Panc1 (cell line): Measurements from ENCODE around the gene OTOA. TPM values are rescaled to one million over a fixed set of nuclear protein-coding genes. Genes with fewer than 3 reads are reported as not detected.
"Not testable (repeated sequence)": the region's sequence is repeated elsewhere in the genome, so short reads cannot be mapped to it uniquely, and the experiment has no call there.

Experiments used
- ATAC-seq: fragments of 200-7000 bp; cut with Tn5 transposase; 2 replicates; pipeline ENCODE4 v1.9.1; 2020; ENCODE audit warnings: mild to moderate bottlenecking, moderate library complexity
- BruUV-seq: library from RNA; stranded (reverse); fragments of 400-500 nt; replicated peaks from 2 replicates; lab custom pipeline; 2021; lab: Mats Ljungman, UMichigan
- CTCF ChIA-PET: fragments of 300-600 bp; sonication (Branson Sonifier 250); formaldehyde crosslinking; loops from one replicate; lab custom pipeline; 2022; ENCODE audit warnings: antibody characterized with exemption; lab: Charles Lee
- POLR2A ChIA-PET: fragments of 300-600 bp; sonication (Branson Sonifier 250); formaldehyde crosslinking; loops from one replicate; lab custom pipeline; 2022; ENCODE audit warnings: antibody characterized with exemption; lab: Charles Lee
- DNase-seq: peaks from one replicate; pipeline ENCODE4 v3.0.0-alpha.2; 2010; ENCODE audit warnings: low read depth, low spot score
- H3K27ac ChIP-seq: 2 replicates; pipeline ENCODE4 v1.5.1; 2011; ENCODE audit warnings: mild to moderate bottlenecking, low read length, inconsistent platforms
- H3K27me3 ChIP-seq: fragments of 200-500 bp; sonication (Bioruptor generic); 2 replicates; pipeline ENCODE4 v1.6.0; 2014; ENCODE audit warnings: low read length, inconsistent platforms; ENCODE audit not compliant: control insufficient read depth, insufficient read depth
- H3K36me3 ChIP-seq: fragments of 200-500 bp; sonication (Bioruptor generic); 2 replicates; pipeline ENCODE4 v1.5.1; 2014; ENCODE audit warnings: inconsistent platforms, mild to moderate bottlenecking, low read length, moderate library complexity; ENCODE audit not compliant: control insufficient read depth, insufficient read depth
- H3K4me1 ChIP-seq: 2 replicates; pipeline ENCODE4 v1.5.1; 2011; ENCODE audit warnings: inconsistent platforms, mild to moderate bottlenecking, low read length, moderate library complexity; ENCODE audit not compliant: control insufficient read depth, insufficient read depth
- H3K4me3 ChIP-seq, 2 experiments: 2 replicates each; pipeline ENCODE4 v1.5.1; 2011 to 2012; ENCODE audit warnings: low read depth in 2 of 2, low read length in 2 of 2, mild to moderate bottlenecking in 2 of 2, inconsistent platforms in 1 of 2, moderate library complexity in 1 of 2
- H3K9me3 ChIP-seq: fragments of 200-500 bp; sonication (Bioruptor generic); 2 replicates; pipeline ENCODE4 v1.5.1; 2014; ENCODE audit warnings: low read depth, mild to moderate bottlenecking, inconsistent platforms, low read length, moderate library complexity; ENCODE audit not compliant: control insufficient read depth, insufficient read depth
- in situ Hi-C: cut with HindIII; loops from 2 replicates; pipeline ENCODE4 v1.10.0; 2016; ENCODE audit warnings: low sequenced_read_pairs, low pct_unique_long_range_greater_than_20kb
- intact Hi-C: fragments of 100-400 bp; cut with micrococcal nuclease; formaldehyde crosslinking; loops from one replicate; pipeline ENCODE4 v1.10.0; 2022; ENCODE audit not compliant: unreplicated experiment
- total RNA-seq: library from RNA; stranded (reverse); gene quantifications from one replicate; pipeline ENCODE4 v1.2.1, GENCODE V29; 2021; ENCODE audit not compliant: unreplicated experiment
- TF ChIP-seq, protein P1 (sequence below): fragments of 450-650 bp; IDR thresholded peaks from 2 replicates; pipeline ENCODE4 v1.5.1; 2017; ENCODE audit warnings: mild to moderate bottlenecking

The OTOA gene
- total RNA-seq, 1 experiment from 2014 or later: not detected

DNA sequence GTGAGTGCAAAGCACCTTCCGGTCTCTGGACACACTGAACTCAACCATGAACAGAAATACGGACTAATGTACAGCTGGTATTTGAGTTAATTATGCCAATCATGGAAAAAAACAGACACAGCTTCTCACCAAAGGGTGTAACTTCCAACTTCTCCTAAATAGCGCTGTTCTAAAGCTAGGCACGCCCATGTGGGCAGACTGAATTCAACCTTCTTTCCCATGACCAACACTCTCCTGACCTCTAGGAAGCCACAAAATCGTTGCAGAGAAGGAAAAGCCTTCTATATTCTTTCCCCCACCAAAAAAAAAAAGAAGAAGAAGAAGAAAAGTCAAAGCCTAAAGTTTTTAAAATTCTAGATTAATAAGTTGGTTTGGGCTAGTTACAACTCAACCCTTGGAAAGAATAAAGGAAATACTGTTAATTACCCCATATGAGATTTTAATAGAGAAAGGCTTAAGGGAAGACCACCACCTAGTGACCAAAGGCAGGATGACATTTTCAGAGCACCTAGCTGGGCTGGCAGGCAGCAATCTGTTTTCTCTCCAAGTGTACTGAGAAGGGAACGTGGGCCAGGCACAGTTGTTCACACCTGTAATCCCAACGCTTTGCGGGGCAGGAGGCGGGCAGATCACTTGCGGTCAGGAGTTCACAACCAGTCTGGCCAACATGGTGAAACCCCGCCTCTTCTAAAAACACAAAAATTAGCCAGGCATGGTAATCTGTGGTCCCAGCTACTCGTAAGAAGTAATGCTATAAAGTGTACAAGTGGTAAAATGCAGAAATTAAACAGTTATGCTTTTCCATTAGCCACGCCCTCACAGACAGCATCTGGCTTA is 138.0 kb downstream of the OTOA start:
- DNase-seq, H3K4me3 ChIP-seq, H3K36me3 ChIP-seq, H3K27me3 ChIP-seq, CTCF ChIA-PET, H3K9me3 ChIP-seq, POLR2A ChIA-PET, H3K4me1 ChIP-seq, H3K27ac ChIP-seq, in situ Hi-C loops, BruUV-seq, intact Hi-C loops: not testable (repeated sequence)
- ATAC-seq: peak; percentile 91
- TF ChIP-seq, protein P1, sequence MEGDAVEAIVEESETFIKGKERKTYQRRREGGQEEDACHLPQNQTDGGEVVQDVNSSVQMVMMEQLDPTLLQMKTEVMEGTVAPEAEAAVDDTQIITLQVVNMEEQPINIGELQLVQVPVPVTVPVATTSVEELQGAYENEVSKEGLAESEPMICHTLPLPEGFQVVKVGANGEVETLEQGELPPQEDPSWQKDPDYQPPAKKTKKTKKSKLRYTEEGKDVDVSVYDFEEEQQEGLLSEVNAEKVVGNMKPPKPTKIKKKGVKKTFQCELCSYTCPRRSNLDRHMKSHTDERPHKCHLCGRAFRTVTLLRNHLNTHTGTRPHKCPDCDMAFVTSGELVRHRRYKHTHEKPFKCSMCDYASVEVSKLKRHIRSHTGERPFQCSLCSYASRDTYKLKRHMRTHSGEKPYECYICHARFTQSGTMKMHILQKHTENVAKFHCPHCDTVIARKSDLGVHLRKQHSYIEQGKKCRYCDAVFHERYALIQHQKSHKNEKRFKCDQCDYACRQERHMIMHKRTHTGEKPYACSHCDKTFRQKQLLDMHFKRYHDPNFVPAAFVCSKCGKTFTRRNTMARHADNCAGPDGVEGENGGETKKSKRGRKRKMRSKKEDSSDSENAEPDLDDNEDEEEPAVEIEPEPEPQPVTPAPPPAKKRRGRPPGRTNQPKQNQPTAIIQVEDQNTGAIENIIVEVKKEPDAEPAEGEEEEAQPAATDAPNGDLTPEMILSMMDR: peak; percentile 74

DNA sequence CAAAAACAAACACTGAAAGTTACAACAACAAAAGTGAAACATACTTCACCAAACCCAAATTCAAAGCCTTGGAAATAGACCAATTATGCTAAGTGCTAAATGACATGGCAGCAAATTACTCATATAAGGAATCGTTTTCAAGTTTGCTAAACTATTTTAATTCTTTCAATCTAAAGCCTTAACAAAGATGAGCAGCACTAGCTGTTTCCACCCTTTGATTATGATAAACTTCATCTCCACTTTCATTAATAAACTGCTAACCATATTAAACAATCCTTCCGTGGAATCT is 138.6 kb downstream of the OTOA start:
- H3K4me1 ChIP-seq, ATAC-seq, POLR2A ChIA-PET, H3K36me3 ChIP-seq, in situ Hi-C loops, intact Hi-C loops, H3K27ac ChIP-seq, BruUV-seq, H3K9me3 ChIP-seq, H3K4me3 ChIP-seq, CTCF ChIA-PET, DNase-seq, H3K27me3 ChIP-seq: not testable (repeated sequence)

Other genes starting within 250 kb of the OTOA start
- gene METTL9, start 64.4 kb upstream of the OTOA start, total RNA-seq: 86.1 TPM
- 0.23 TPM for gene IGSF6, start 11.4 kb upstream of the OTOA start, total RNA-seq
- 87.8 TPM for gene NPIPB4, start 193.8 kb downstream of the OTOA start, total RNA-seq